H1 (cell line): ENCODE measurements around the gene KIAA1614. TPM values are rescaled to one million over a fixed set of nuclear protein-coding genes. Genes with fewer than 3 reads are reported as not detected.

Experiments
- BRCA1 ChIP-seq: IDR thresholded peaks from 2 replicates; pipeline ENCODE4 v1.6.1; 2012; ENCODE audit warnings: low read depth, low read length, improper control_type of control experiment
- CTBP2 ChIP-seq: IDR thresholded peaks from 2 replicates; pipeline ENCODE4 v1.7.0; 2011; ENCODE audit warnings: borderline replicate concordance, mild to moderate bottlenecking, moderate library complexity, mixed read lengths, low read length; ENCODE audit not compliant: insufficient read depth, insufficient read length
- EGR1 ChIP-seq: IDR thresholded peaks from 2 replicates; pipeline ENCODE4 v1.6.1; 2011; ENCODE audit warnings: low read depth, low read length, borderline replicate concordance
- polyA plus RNA-seq, 7 experiments: library from polyadenylated mRNA; depleted of rRNA in 3 of 7; stranded (reverse) in 5 of 7; unstranded in 2 of 7; fragments of >200 nt in 5 of 7; fragments of 200-250 nt in 2 of 7; gene quantifications; 1 replicate in 5 of 7; 2 replicates in 1 of 7; 4 replicates in 1 of 7; pipeline versions ENCODE4 v1.2.1 to v1.2.3, GENCODE V29; 2011 to 2013; ENCODE audit warnings: missing spikeins in 2 of 7, mixed read lengths in 2 of 7
- total RNA-seq: library from RNA; stranded (reverse); fragmentation: NEBNext Ultra II Directional; extraction: Animal tissue kit (Norgen Biotek cat#: 25700); gene quantifications from 2 replicates; pipeline ENCODE4 v1.2.1, GENCODE V29; 2021

KIAA1614 gene
- total and polyA plus RNA-seq, 2 of the 8 experiments (the other 6 are each of a cell fraction or from before 2014, with no cell fraction given) = 1.3 to 3.1 TPM

- no peak for TF ChIP-seq BRCA1
- no peak for TF ChIP-seq CTBP2
- TF ChIP-seq EGR1 = no peak
These were observed 25.0 kb downstream of the KIAA1614 start (continued) for GRCh38 chr1:180937624-180938225.
